A549 (cell line): Measurements from ENCODE around the gene SHQ1. TPM values are rescaled to one million over a fixed set of nuclear protein-coding genes. Genes with fewer than 3 reads are reported as not detected.

ENCODE experiments used
- ATAC-seq, 2 experiments: fragments of 200-7000 bp in 1 of 2; fragments of >200 bp in 1 of 2; cut with Nextera tagmentation in 1 of 2; cut with Tn5 transposase in 1 of 2; 3 replicates each; pipeline versions ENCODE4 v1.8.0 to v1.9.1; 2018 to 2020; ENCODE audit warnings: mild to moderate bottlenecking in 1 of 2, moderate library complexity in 1 of 2
- CTCF ChIA-PET: fragments of 300-600 bp; sonication (Branson Sonifier 250); formaldehyde crosslinking; extraction: SDS; loops from one replicate; lab custom pipeline; 2021; ENCODE audit warnings: antibody characterized with exemption, inconsistent platforms; lab: Yijun Ruan, JAX
- POLR2A ChIA-PET: fragments of 350-600 bp; formaldehyde crosslinking; extraction: SDS; loops from one replicate; lab custom pipeline; 2021; ENCODE audit warnings: antibody characterized with exemption, inconsistent platforms; lab: Yijun Ruan, JAX
- DNase-seq, 2 experiments: peaks; one replicate each; pipeline versions ENCODE4 v3.0.0 to v3.0.0-alpha.2; 2011 to 2016; ENCODE audit warnings: low read depth in 1 of 2, low spot score in 1 of 2
- FAIRE-seq: peaks from 2 replicates; lab custom pipeline; 2011; peaks lifted over from hg19 to GRCh38; lab: Jason Lieb, UNC
- H3K27ac ChIP-seq, 2 experiments: fragments of >200 bp; sonication (Bioruptor Twin); formaldehyde crosslinking; 3 replicates each; pipeline ENCODE4 v1.5.1; 2016 to 2017
- H3K4me1 ChIP-seq: fragments of >200 bp; sonication (Bioruptor Twin); formaldehyde crosslinking; 3 replicates; pipeline ENCODE4 v1.6.1; 2016
- H3K4me2 ChIP-seq: fragments of >200 bp; sonication (Bioruptor Twin); formaldehyde crosslinking; 3 replicates; pipeline ENCODE4 v1.6.1; 2016
- H3K4me3 ChIP-seq: fragments of >200 bp; sonication (Bioruptor Twin); formaldehyde crosslinking; 3 replicates; pipeline ENCODE4 v1.5.1; 2016
- H3K9me3 ChIP-seq: fragments of >200 bp; sonication (Bioruptor Twin); formaldehyde crosslinking; 3 replicates; pipeline ENCODE4 v1.6.1; 2016
- BHLHE40 ChIP-seq: IDR thresholded peaks from 2 replicates; pipeline ENCODE4 v1.6.1; 2012; ENCODE audit warnings: low read depth, low read length, inconsistent platforms
- CBX2 ChIP-seq: fragments of 200-600 bp; sonication (generic); IDR thresholded peaks from 2 replicates; pipeline ENCODE4 v1.6.1; 2016; ENCODE audit warnings: low read depth, mild to moderate bottlenecking, borderline replicate concordance
- CBX8 ChIP-seq: fragments of 200-600 bp; sonication (generic); IDR thresholded peaks from 2 replicates; pipeline ENCODE4 v1.6.1; 2016
- FOSB ChIP-seq: fragments of 250-450 bp; sonication (Bioruptor Pico); IDR thresholded peaks from 2 replicates; pipeline ENCODE4 v1.5.0; 2020; ENCODE audit warnings: mild to moderate bottlenecking, moderate library complexity
- FOSL2 ChIP-seq, 2 experiments: fragments of 450-650 bp in 1 of 2; fragments of >200 bp in 1 of 2; sonication (Bioruptor Twin) in 1 of 2; formaldehyde crosslinking; IDR thresholded peaks; 2 replicates each; pipeline versions ENCODE4 v1.5.0 to v1.6.1; 2016 to 2020; ENCODE audit warnings: mild to moderate bottlenecking in 1 of 2, moderate library complexity in 1 of 2
- GATA3 ChIP-seq: IDR thresholded peaks from 2 replicates; pipeline ENCODE4 v1.6.1; 2012; ENCODE audit warnings: borderline replicate concordance
- HDAC2 ChIP-seq: fragments of 200-600 bp; sonication (generic); IDR thresholded peaks from 2 replicates; pipeline ENCODE4 v1.6.1; 2016
- HES2 ChIP-seq: fragments of >200 bp; sonication (Bioruptor Twin); formaldehyde crosslinking; IDR thresholded peaks from 2 replicates; pipeline ENCODE4 v1.6.1; 2016
- HOXA7 ChIP-seq: fragments of 250-450 bp; sonication (Bioruptor Pico); IDR thresholded peaks from 2 replicates; pipeline ENCODE4 v1.5.0; 2020; ENCODE audit warnings: mild to moderate bottlenecking, moderate library complexity
- HOXB13 ChIP-seq: fragments of 250-450 bp; sonication (Bioruptor Pico); IDR thresholded peaks from 2 replicates; pipeline ENCODE4 v1.5.0; 2020; ENCODE audit warnings: low read depth, mild to moderate bottlenecking, moderate library complexity
- HOXB5 ChIP-seq: fragments of 250-450 bp; sonication (Bioruptor Pico); IDR thresholded peaks from 2 replicates; pipeline ENCODE4 v1.5.0; 2020; ENCODE audit warnings: mild to moderate bottlenecking, moderate library complexity
- KDM1A ChIP-seq: fragments of 200-600 bp; sonication (generic); IDR thresholded peaks from 2 replicates; pipeline ENCODE4 v1.6.1; 2016; ENCODE audit warnings: low read depth, mild to moderate bottlenecking
- NR3C1 ChIP-seq: fragments of >200 bp; sonication (Bioruptor Twin); formaldehyde crosslinking; IDR thresholded peaks from 3 replicates; pipeline ENCODE4 v1.6.1; 2017
- RCOR1 ChIP-seq: fragments of 150-350 bp; IDR thresholded peaks from 2 replicates; pipeline ENCODE4 v1.6.1; 2014; ENCODE audit warnings: antibody characterized with exemption, low read length, low read depth
- REST ChIP-seq: fragments of 200-600 bp; sonication (generic); IDR thresholded peaks from 2 replicates; pipeline ENCODE4 v1.6.1; 2016; ENCODE audit warnings: antibody characterized with exemption, mild to moderate bottlenecking, moderate library complexity
- RFX5 ChIP-seq: fragments of 450-650 bp; IDR thresholded peaks from 2 replicates; pipeline ENCODE4 v1.7.1; 2014; ENCODE audit warnings: antibody characterized with exemption, mild to moderate bottlenecking, moderate library complexity
- TFCP2L1 ChIP-seq: fragments of 250-450 bp; sonication (Bioruptor Pico); IDR thresholded peaks from 2 replicates; pipeline ENCODE4 v1.5.0; 2021; ENCODE audit warnings: mild to moderate bottlenecking
- TP53 ChIP-seq: fragments of 250-450 bp; sonication (Bioruptor Pico); IDR thresholded peaks from 2 replicates; pipeline ENCODE4 v1.5.0; 2021; ENCODE audit warnings: mild to moderate bottlenecking, moderate library complexity
- WGBS: methylation state at CpG from one replicate; pipeline ENCODE4 v1.1.6; 2017; ENCODE audit errors: missing lambda C conversion rate; 5-methylcytosine and 5-hydroxymethylcytosine counted together
- polyA plus RNA-seq, 4 experiments: library from polyadenylated mRNA; depleted of rRNA in 3 of 4; stranded (reverse); fragments of >200 nt; fragmentation: RNase III in 1 of 4; extraction: RNeasy Plus Mini Kit Qiagen cat#74134 plus additional on column Dnase treatment in 1 of 4; gene quantifications; 2 replicates in 3 of 4; 3 replicates in 1 of 4; pipeline ENCODE4 v1.2.3, GENCODE V29; 2011 to 2017
- TF ChIP-seq, protein P1 (sequence below): fragments of 450-650 bp; IDR thresholded peaks from 2 replicates; pipeline ENCODE4 v1.6.1; 2014; ENCODE audit warnings: antibody characterized with exemption
- TF ChIP-seq, protein P2 (sequence below): IDR thresholded peaks from 2 replicates; pipeline ENCODE4 v1.6.1; 2012; ENCODE audit warnings: low read depth, borderline replicate concordance
- TF ChIP-seq, protein P3 (sequence below): fragments of 150-350 bp; IDR thresholded peaks from 2 replicates; pipeline ENCODE4 v1.6.1; 2014; ENCODE audit warnings: low read depth, mild to moderate bottlenecking, low read length

The SHQ1 gene
- polyA plus RNA-seq, 2 of the 4 experiments (the other 2 are of a cell fraction) = 18.0 to 22.2 TPM

GRCh38 chr3:72725229-72725628 is 123.0 kb downstream of the SHQ1 start (continued):
- TF ChIP-seq HDAC2 (no peak), CBX8 (no peak), HOXB13 (CRISPR knock-in tag) (no peak), RFX5 (no peak), REST (no peak)

GRCh38 chr3:72724070-72724469 is 124.2 kb downstream of the SHQ1 start:
- FAIRE-seq = no peak
- ChIA-PET POLR2A (no interaction called here), CTCF (no interaction called here)
- TF ChIP-seq FOSL2 (IDR thresholded peaks at IDR 0.05) (no peak), FOSL2 (CRISPR knock-in tag; IDR thresholded peaks at IDR 0.05) (peak; percentile 56; the same call in 1 of the 2 replicates), BHLHE40 (no peak)
- H3K4me3 ChIP-seq = no peak overlapping the region
- no peaks in the 10 kb centered on the region for H3K9me3 ChIP-seq
- no peak; a peak in 1 of 6 replicates for ATAC-seq
- peak in 1 of 2 experiments; percentile 31 for DNase-seq
- no peak overlapping the region for H3K27ac ChIP-seq
- WGBS = 70% methylated on average over 10 of the region's 10 CpGs
- no peak overlapping the region for H3K4me2 ChIP-seq
- H3K4me1 ChIP-seq = peaks cover 16% of the 10 kb centered on the region

- Histone ChIP-seq H3K4me1 (peaks cover 16% of the 10 kb centered on the region), H3K4me3 (no peak overlapping the region), H3K4me2 (peak overlapping the region; percentile 21; the same call in 1 of the 3 replicates), H3K27ac (0 out of 6 replicates have a peak overlapping the region, but pooled peaks of 1 of the 2 experiments have one; percentile 4), H3K9me3 (no peaks in the 10 kb centered on the region)
- FAIRE-seq = no peak
- CTCF ChIA-PET = interaction anchor here (0.6 to 1.0 kb wide), 2 partner anchors 62 to 645 kb away, joined by 3 read pairs; no protein-coding TSS in a partner anchor
- POLR2A ChIA-PET = no interaction called here
- ATAC-seq = peak; percentile 51 to 69; a peak in 5 of 6 replicates
- DNase-seq = peak in 1 of 2 experiments; percentile 26
- 0 out of 2 replicates have a peak, but pooled peaks have one; percentile 26 for TF ChIP-seq HOXB5
- TF ChIP-seq, protein P1, sequence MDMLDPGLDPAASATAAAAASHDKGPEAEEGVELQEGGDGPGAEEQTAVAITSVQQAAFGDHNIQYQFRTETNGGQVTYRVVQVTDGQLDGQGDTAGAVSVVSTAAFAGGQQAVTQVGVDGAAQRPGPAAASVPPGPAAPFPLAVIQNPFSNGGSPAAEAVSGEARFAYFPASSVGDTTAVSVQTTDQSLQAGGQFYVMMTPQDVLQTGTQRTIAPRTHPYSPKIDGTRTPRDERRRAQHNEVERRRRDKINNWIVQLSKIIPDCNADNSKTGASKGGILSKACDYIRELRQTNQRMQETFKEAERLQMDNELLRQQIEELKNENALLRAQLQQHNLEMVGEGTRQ = no peak
- TF ChIP-seq FOSL2 (IDR thresholded peaks at IDR 0.05) = no peak
- 0 out of 2 replicates have a peak, but pooled peaks have one; percentile 22 for TF ChIP-seq FOSL2 (CRISPR knock-in tag; IDR thresholded peaks at IDR 0.05)
- 40% methylated on average over 8 of the region's 8 CpGs for WGBS
These were observed 125.1 kb downstream of the SHQ1 start for GRCh38 chr3:72722930-72723726.

DNA sequence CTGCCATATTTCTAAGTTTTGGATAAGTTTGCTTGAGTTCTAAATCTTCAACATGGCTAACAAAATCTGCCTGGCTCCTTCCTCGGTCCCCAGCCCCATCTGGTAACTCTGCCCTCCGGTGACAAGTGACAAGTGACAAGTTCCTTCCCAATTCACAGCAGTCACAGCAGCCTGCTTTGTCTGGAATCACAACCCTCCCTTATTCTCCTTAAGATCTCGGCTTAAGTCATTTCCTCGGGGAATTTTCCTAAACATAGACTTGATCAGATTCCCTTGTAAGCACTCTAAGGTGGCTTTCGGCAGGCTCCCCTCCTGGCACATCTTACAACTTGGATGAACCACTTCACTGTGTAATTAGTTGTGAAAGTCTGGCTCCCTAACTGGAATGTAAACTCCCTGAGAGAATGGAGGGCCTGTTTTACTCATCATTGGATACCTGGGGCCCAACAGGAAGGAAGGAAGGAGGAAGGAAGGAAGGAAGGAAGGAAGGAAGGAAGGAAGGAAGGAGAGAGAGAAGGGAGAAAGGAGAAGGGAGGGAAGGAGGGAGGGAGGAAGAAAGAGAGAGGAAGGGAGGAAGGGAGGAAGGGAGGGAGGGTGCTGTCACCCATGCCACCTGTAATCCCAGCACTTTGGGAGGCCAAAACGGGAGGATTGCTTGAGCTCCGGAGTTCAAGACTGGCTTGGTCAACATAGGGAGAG is 126.4 kb downstream of the SHQ1 start:
- Histone ChIP-seq H3K4me2 (no peak overlapping the region), H3K4me3 (no peak overlapping the region), H3K27ac (no peak overlapping the region), H3K9me3 (no peaks in the 10 kb centered on the region), H3K4me1 (peaks cover 16% of the 10 kb centered on the region)
- ATAC-seq = no peak
- TF ChIP-seq, protein P2, sequence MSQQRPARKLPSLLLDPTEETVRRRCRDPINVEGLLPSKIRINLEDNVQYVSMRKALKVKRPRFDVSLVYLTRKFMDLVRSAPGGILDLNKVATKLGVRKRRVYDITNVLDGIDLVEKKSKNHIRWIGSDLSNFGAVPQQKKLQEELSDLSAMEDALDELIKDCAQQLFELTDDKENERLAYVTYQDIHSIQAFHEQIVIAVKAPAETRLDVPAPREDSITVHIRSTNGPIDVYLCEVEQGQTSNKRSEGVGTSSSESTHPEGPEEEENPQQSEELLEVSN = no peak
- TF ChIP-seq TP53 (CRISPR knock-in tag) (no peak), RCOR1 (no peak), TFCP2L1 (CRISPR knock-in tag) (no peak), BHLHE40 (no peak), CBX8 (no peak), HOXA7 (CRISPR knock-in tag) (no peak), GATA3 (no peak), NR3C1 (no peak), KDM1A (no peak), HDAC2 (no peak), HES2 (no peak), CBX2 (no peak), FOSB (CRISPR knock-in tag) (no peak)
- TF ChIP-seq, protein P3, sequence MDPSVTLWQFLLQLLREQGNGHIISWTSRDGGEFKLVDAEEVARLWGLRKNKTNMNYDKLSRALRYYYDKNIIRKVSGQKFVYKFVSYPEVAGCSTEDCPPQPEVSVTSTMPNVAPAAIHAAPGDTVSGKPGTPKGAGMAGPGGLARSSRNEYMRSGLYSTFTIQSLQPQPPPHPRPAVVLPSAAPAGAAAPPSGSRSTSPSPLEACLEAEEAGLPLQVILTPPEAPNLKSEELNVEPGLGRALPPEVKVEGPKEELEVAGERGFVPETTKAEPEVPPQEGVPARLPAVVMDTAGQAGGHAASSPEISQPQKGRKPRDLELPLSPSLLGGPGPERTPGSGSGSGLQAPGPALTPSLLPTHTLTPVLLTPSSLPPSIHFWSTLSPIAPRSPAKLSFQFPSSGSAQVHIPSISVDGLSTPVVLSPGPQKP = no peak
- TF ChIP-seq, protein P1 = no peak
- WGBS = 81% methylated on average over 7 of the region's 7 CpGs
- ChIA-PET POLR2A (no interaction called here), CTCF (no interaction called here)
- DNase-seq = no peak
- no peak for FAIRE-seq
